ENCODE results near the gene LCN1.

LCN1 gene

GRCh38 chr9:135487281-135488012 is 33.8 kb upstream of the LCN1 start:
- DNase-seq: no peak
- in situ Hi-C loops (cut with MboI; ENCODE audit: low pct_unique_long_range_greater_than_20kb, low sequenced_read_pairs): no loop called here

GRCh38 chr9:135488013-135488330 is 33.3 kb upstream of the LCN1 start:
- DNase-seq: no peak
- in situ Hi-C loops (cut with MboI; ENCODE audit: low pct_unique_long_range_greater_than_20kb, low sequenced_read_pairs): no loop called here

- in situ Hi-C loops (cut with MboI; ENCODE audit: low pct_unique_long_range_greater_than_20kb, low sequenced_read_pairs): no loop called here
- DNase-seq: no peak
These were observed 32.7 kb upstream of the LCN1 start for GRCh38 chr9:135488527-135488926.

GRCh38 chr9:135489188-135489906 is 31.9 kb upstream of the LCN1 start:
- in situ Hi-C loops (cut with MboI; ENCODE audit: low pct_unique_long_range_greater_than_20kb, low sequenced_read_pairs): no loop called here
- DNase-seq: no peak

- in situ Hi-C loops (cut with MboI; ENCODE audit: low pct_unique_long_range_greater_than_20kb, low sequenced_read_pairs): no loop called here
- no peak for DNase-seq
These were observed 30.9 kb upstream of the LCN1 start for GRCh38 chr9:135490166-135490870.

GRCh38 chr9:135490980-135491464 is 30.2 kb upstream of the LCN1 start:
- in situ Hi-C loops (cut with MboI; ENCODE audit: low pct_unique_long_range_greater_than_20kb, low sequenced_read_pairs): no loop called here

GRCh38 chr9:135491764-135492163 is 29.5 kb upstream of the LCN1 start:
- no peak for DNase-seq
- in situ Hi-C loops (cut with MboI; ENCODE audit: low pct_unique_long_range_greater_than_20kb, low sequenced_read_pairs): no loop called here

More at GRCh38 chr9:135490980-135491464, 30.2 kb upstream of the LCN1 start:
- DNase-seq: no peak

- in situ Hi-C loops (cut with MboI; ENCODE audit: low pct_unique_long_range_greater_than_20kb, low sequenced_read_pairs): no loop called here
These were observed 28.2 kb upstream of the LCN1 start for GRCh38 chr9:135492886-135493669.

GRCh38 chr9:135494791-135495559 is 26.3 kb upstream of the LCN1 start:
- DNase-seq: no peak
- in situ Hi-C loops (cut with MboI; ENCODE audit: low pct_unique_long_range_greater_than_20kb, low sequenced_read_pairs): no loop called here

More at GRCh38 chr9:135492886-135493669, 28.2 kb upstream of the LCN1 start:
- no peak for DNase-seq

- in situ Hi-C loops (cut with MboI; ENCODE audit: low pct_unique_long_range_greater_than_20kb, low sequenced_read_pairs): no loop called here
- no peak for DNase-seq
These were observed 22.7 kb upstream of the LCN1 start for GRCh38 chr9:135498381-135499126.

- peak; percentile 84 for DNase-seq
- in situ Hi-C loops (cut with MboI; ENCODE audit: low pct_unique_long_range_greater_than_20kb, low sequenced_read_pairs): no loop called here
These were observed 21.7 kb upstream of the LCN1 start for GRCh38 chr9:135499326-135500070.

GRCh38 chr9:135500071-135500524 is 21.1 kb upstream of the LCN1 start:
- DNase-seq: no peak
- in situ Hi-C loops (cut with MboI; ENCODE audit: low pct_unique_long_range_greater_than_20kb, low sequenced_read_pairs): no loop called here

GRCh38 chr9:135500525-135501260 is 20.5 kb upstream of the LCN1 start, which contains the start of gene MRPS2:
MRPS2 (plus strand) TSS chr9:135500682; CDS start chr9:135500711, 29 bp downstream.
- in situ Hi-C loops (cut with MboI; ENCODE audit: low pct_unique_long_range_greater_than_20kb, low sequenced_read_pairs): no loop called here
- DNase-seq: peak; percentile 77

- in situ Hi-C loops (cut with MboI; ENCODE audit: low pct_unique_long_range_greater_than_20kb, low sequenced_read_pairs): no loop called here
- no peak for DNase-seq
These were observed 19.7 kb upstream of the LCN1 start for GRCh38 chr9:135501261-135502167.

- in situ Hi-C loops (cut with MboI; ENCODE audit: low pct_unique_long_range_greater_than_20kb, low sequenced_read_pairs): no loop called here
- DNase-seq: no peak
These were observed 18.9 kb upstream of the LCN1 start for GRCh38 chr9:135502168-135502872.
